22Rv1 (cell line): ENCODE results near the gene RBM19.

ENCODE experiments used
- ZFX ChIP-seq: fragments of 450-650 bp; IDR thresholded peaks from 2 replicates; pipeline ENCODE4 v1.6.1; 2017; ENCODE audit warnings: antibody characterized with exemption, borderline replicate concordance
- TF ChIP-seq, protein P1 (sequence below): fragments of 450-650 bp; IDR thresholded peaks from 2 replicates; pipeline ENCODE4 v1.5.1; 2017; ENCODE audit warnings: mild to moderate bottlenecking

DNA sequence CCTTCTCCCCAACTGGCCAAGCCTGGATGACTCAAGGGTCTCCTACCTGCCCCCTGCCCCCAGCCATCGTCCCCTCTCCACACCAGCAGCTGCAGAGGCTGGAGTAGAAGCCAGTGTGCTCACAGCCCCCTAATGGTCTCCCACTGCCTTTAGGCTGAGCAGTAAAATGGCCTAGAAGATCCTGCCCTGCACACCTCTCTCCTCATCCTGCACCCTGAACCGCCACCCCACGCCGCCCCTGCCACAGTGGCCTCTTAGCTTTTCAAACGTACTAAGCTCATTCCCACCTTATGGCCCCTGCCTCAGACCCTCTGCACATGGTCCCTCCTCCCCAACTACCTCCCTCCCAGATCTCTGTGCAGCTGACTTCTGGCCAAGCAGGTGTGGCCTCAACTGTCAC, 46.3 kb downstream of the RBM19 start:
- TF ChIP-seq, protein P1, sequence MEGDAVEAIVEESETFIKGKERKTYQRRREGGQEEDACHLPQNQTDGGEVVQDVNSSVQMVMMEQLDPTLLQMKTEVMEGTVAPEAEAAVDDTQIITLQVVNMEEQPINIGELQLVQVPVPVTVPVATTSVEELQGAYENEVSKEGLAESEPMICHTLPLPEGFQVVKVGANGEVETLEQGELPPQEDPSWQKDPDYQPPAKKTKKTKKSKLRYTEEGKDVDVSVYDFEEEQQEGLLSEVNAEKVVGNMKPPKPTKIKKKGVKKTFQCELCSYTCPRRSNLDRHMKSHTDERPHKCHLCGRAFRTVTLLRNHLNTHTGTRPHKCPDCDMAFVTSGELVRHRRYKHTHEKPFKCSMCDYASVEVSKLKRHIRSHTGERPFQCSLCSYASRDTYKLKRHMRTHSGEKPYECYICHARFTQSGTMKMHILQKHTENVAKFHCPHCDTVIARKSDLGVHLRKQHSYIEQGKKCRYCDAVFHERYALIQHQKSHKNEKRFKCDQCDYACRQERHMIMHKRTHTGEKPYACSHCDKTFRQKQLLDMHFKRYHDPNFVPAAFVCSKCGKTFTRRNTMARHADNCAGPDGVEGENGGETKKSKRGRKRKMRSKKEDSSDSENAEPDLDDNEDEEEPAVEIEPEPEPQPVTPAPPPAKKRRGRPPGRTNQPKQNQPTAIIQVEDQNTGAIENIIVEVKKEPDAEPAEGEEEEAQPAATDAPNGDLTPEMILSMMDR, result no peak
- no peak for TF ChIP-seq ZFX
